ENCODE results near the gene CEACAM5. TPM values are rescaled to one million over a fixed set of nuclear protein-coding genes. Genes with fewer than 3 reads are reported as not detected.

The CEACAM5 gene
- not detected in 2 replicates for total RNA-seq

GRCh38 chr19:41708481-41708880 lies at the start of gene CEACAM5:
CEACAM5 (plus strand) TSS chr19:41708626; CDS start chr19:41708732, 106 bp downstream.

GRCh38 chr19:41688098-41688497 lies 20.3 kb upstream of the CEACAM5 start, which contains the start of gene CEACAM7:
CEACAM7 (minus strand) TSS chr19:41688270; CDS start chr19:41688165, 105 bp downstream.

GRCh38 chr19:41755328-41755913 lies 47.0 kb downstream of the CEACAM5 start, which contains the start of gene CEACAM6:
CEACAM6 (plus strand) TSS chr19:41755530; CDS start chr19:41755639, 109 bp downstream.

Other genes with a start within 250 kb of the CEACAM5 start
- not detected in 2 replicates for gene CEACAM21, start 132.5 kb upstream of the CEACAM5 start, total RNA-seq
- not detected in 2 replicates for gene CEACAM4, start 81.6 kb upstream of the CEACAM5 start, total RNA-seq
- not detected in 2 replicates for gene CEACAM7, start 20.4 kb upstream of the CEACAM5 start, total RNA-seq
- gene CEACAM6, start 46.9 kb downstream of the CEACAM5 start, total RNA-seq: not detected in 2 replicates
- gene CEACAM3, start 88.0 kb downstream of the CEACAM5 start, total RNA-seq: not detected in 2 replicates
- not detected in 2 replicates for gene LYPD4, start 136.1 kb downstream of the CEACAM5 start, total RNA-seq
- not detected in 2 replicates for gene DMRTC2, start 136.4 kb downstream of the CEACAM5 start, total RNA-seq
- gene RPS19, start 151.6 kb downstream of the CEACAM5 start, total RNA-seq: 2,273 and 2,973 TPM in 2 replicates
- 0.35 TPM in 1 of 2 replicates, not detected in the other for gene CD79A, start 168.7 kb downstream of the CEACAM5 start, total RNA-seq
- 38.1 and 53.3 TPM in 2 replicates for gene ARHGEF1, start 174.6 kb downstream of the CEACAM5 start, total RNA-seq
- 0.23 and 0.77 TPM in 2 replicates for gene ERFL, start 219.8 kb downstream of the CEACAM5 start, total RNA-seq